Measurements from ENCODE around the gene FAM13A. TPM values are rescaled to one million over a fixed set of nuclear protein-coding genes. Genes with fewer than 3 reads are reported as not detected.
"Not testable (repeated sequence)": the region's sequence is repeated elsewhere in the genome, so short reads cannot be mapped to it uniquely, and the experiment has no call there.

The FAM13A gene
- total RNA-seq, 1 donor from 2014 or later, result 32.2 TPM

GRCh38 chr4:88854481-88854880, 202.5 kb downstream of the FAM13A start:
- peaks cover 11% of the 10 kb centered on the region for H3K4me1 ChIP-seq
- H3K27ac ChIP-seq, result no peak overlapping the region
- H3K27me3 ChIP-seq, result no peaks in the 10 kb centered on the region
- no peak for DNase-seq (ENCODE audit: extremely low spot score in 2 of 2)
- no peaks in the 10 kb centered on the region for H3K36me3 ChIP-seq
- TF ChIP-seq POLR2A (IDR thresholded peaks at IDR 0.05) (no peak), POLR2AphosphoS5 (IDR thresholded peaks at IDR 0.05; ENCODE audit: insufficient read depth in 1 of 2, low read depth in 1 of 2) (no peak)
- TF ChIP-seq, protein P1, sequence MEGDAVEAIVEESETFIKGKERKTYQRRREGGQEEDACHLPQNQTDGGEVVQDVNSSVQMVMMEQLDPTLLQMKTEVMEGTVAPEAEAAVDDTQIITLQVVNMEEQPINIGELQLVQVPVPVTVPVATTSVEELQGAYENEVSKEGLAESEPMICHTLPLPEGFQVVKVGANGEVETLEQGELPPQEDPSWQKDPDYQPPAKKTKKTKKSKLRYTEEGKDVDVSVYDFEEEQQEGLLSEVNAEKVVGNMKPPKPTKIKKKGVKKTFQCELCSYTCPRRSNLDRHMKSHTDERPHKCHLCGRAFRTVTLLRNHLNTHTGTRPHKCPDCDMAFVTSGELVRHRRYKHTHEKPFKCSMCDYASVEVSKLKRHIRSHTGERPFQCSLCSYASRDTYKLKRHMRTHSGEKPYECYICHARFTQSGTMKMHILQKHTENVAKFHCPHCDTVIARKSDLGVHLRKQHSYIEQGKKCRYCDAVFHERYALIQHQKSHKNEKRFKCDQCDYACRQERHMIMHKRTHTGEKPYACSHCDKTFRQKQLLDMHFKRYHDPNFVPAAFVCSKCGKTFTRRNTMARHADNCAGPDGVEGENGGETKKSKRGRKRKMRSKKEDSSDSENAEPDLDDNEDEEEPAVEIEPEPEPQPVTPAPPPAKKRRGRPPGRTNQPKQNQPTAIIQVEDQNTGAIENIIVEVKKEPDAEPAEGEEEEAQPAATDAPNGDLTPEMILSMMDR (IDR thresholded peaks at IDR 0.05), result no peak
- no peaks in the 10 kb centered on the region for H3K9me3 ChIP-seq
- intact Hi-C loops (cut with DNase I), result no loop called here
- no peak overlapping the region for H3K4me3 ChIP-seq

GRCh38 chr4:88853583-88853982, 203.4 kb downstream of the FAM13A start:
- H3K4me1 ChIP-seq; H3K9me3 ChIP-seq; H3K4me3 ChIP-seq; H3K27me3 ChIP-seq; H3K36me3 ChIP-seq; intact Hi-C loops (cut with DNase I); H3K27ac ChIP-seq; DNase-seq (ENCODE audit: extremely low spot score in 2 of 2): not testable (repeated sequence)

DNA sequence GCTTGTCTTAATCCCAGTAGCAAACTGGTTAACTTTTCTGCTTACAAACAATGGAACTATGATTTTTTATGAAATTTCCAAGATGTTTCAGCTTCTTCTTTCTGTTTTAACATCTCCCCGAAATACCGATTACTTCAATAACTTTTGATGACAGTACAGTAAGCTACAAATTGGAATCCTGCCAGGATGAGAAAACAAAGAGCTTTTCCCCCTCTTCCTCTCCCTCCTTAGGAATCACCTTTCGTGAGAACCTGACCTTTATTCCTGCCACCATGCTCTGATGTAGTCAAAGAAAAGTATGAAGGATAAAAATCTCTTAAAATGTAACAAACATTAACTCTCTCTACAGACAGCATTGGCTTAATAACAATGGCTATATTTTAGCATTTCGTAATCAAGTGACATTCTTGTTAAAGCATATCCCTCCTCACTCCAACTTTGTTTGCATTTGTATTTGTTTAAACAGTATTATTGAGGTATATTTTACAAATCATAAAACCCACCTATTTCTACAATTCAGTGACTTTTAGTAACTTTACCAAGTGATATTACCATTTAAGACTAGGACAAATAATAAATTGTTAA, 210.7 kb downstream of the FAM13A start:
- Histone ChIP-seq H3K36me3 (no peaks in the 10 kb centered on the region), H3K9me3 (no peaks in the 10 kb centered on the region), H3K27ac (no peak overlapping the region), H3K4me1 (no peaks in the 10 kb centered on the region), H3K4me3 (no peak overlapping the region), H3K27me3 (no peaks in the 10 kb centered on the region)
- intact Hi-C loops (cut with DNase I), result no loop called here
- TF ChIP-seq POLR2A (IDR thresholded peaks at IDR 0.05) (no peak), POLR2AphosphoS5 (IDR thresholded peaks at IDR 0.05; ENCODE audit: insufficient read depth in 1 of 2, low read depth in 1 of 2) (no peak)
- TF ChIP-seq, protein P1 (IDR thresholded peaks at IDR 0.05), result no peak
- no peak for DNase-seq (ENCODE audit: extremely low spot score in 2 of 2)

GRCh38 chr4:88843067-88843685, 213.8 kb downstream of the FAM13A start:
- Histone ChIP-seq H3K9me3 (no peaks in the 10 kb centered on the region), H3K36me3 (no peaks in the 10 kb centered on the region), H3K27me3 (no peaks in the 10 kb centered on the region), H3K27ac (no peak overlapping the region), H3K4me3 (no peak overlapping the region), H3K4me1 (no peaks in the 10 kb centered on the region)
- no peak for DNase-seq (ENCODE audit: extremely low spot score in 2 of 2)
- intact Hi-C loops (cut with DNase I), result no loop called here
- no peak for TF ChIP-seq POLR2AphosphoS5 (IDR thresholded peaks at IDR 0.05; ENCODE audit: insufficient read depth in 1 of 2, low read depth in 1 of 2)
- no peak for TF ChIP-seq POLR2A (IDR thresholded peaks at IDR 0.05)
- TF ChIP-seq, protein P1 (IDR thresholded peaks at IDR 0.05), result no peak

GRCh38 chr4:88841635-88842034, 215.3 kb downstream of the FAM13A start:
- Histone ChIP-seq H3K27me3 (no peaks in the 10 kb centered on the region), H3K9me3 (no peaks in the 10 kb centered on the region), H3K4me3 (no peak overlapping the region), H3K36me3 (no peaks in the 10 kb centered on the region), H3K4me1 (no peaks in the 10 kb centered on the region), H3K27ac (no peak overlapping the region)
- no peak for TF ChIP-seq POLR2A (IDR thresholded peaks at IDR 0.05)
- TF ChIP-seq, protein P1 (IDR thresholded peaks at IDR 0.05), result no peak
- TF ChIP-seq POLR2AphosphoS5 (IDR thresholded peaks at IDR 0.05; ENCODE audit: insufficient read depth in 1 of 2, low read depth in 1 of 2), result no peak
- no peak for DNase-seq (ENCODE audit: extremely low spot score in 2 of 2)
- intact Hi-C loops (cut with DNase I), result no loop called here

All from vagina (tissue), 2 donors.